Mammary epithelial cell (primary cell): ENCODE results near the gene KMT5C.

Source experiments
- EZH2 ChIP-seq: IDR thresholded peaks from 2 replicates; pipeline ENCODE4 v1.6.1; 2012; ENCODE audit warnings: low read length, inconsistent platforms, borderline replicate concordance
- TF ChIP-seq, protein P1 (sequence below), 2 donors: IDR thresholded peaks in 1 of 2; conservative IDR thresholded peaks in 1 of 2; 2 replicates each; pipeline ENCODE4 v1.5.1; 2011 to 2012; ENCODE audit warnings: inconsistent platforms in 2 of 2, low read length in 2 of 2, mild to moderate bottlenecking in 2 of 2, control low read depth in 1 of 2, low read depth in 1 of 2; ENCODE audit not compliant: insufficient read depth in 1 of 2; ENCODE audit errors: extremely low read depth in 1 of 2

DNA sequence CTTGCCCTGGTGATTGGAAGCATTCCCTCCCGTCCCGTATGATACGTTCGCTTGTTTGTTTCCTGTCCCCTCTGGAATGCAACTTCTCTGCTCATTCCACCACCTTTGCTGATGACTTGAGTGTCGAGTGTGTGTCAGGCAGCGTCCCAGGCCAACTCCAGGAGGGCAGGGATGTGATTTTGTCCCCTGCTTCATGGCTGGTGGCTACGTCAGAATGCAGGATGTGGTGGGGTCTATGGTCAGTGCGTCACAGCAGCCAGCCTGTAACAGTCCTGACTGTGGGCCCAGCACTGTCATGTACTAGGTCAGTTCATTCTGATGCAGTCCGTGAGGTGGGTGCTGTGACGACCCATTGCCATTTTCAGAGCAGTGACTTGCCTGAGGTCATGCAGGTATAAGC lies 39.7 kb upstream of the KMT5C start:
- TF ChIP-seq, protein P1, sequence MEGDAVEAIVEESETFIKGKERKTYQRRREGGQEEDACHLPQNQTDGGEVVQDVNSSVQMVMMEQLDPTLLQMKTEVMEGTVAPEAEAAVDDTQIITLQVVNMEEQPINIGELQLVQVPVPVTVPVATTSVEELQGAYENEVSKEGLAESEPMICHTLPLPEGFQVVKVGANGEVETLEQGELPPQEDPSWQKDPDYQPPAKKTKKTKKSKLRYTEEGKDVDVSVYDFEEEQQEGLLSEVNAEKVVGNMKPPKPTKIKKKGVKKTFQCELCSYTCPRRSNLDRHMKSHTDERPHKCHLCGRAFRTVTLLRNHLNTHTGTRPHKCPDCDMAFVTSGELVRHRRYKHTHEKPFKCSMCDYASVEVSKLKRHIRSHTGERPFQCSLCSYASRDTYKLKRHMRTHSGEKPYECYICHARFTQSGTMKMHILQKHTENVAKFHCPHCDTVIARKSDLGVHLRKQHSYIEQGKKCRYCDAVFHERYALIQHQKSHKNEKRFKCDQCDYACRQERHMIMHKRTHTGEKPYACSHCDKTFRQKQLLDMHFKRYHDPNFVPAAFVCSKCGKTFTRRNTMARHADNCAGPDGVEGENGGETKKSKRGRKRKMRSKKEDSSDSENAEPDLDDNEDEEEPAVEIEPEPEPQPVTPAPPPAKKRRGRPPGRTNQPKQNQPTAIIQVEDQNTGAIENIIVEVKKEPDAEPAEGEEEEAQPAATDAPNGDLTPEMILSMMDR (conservative IDR thresholded peaks at IDR 0.05 in 1 of 2, IDR thresholded peaks at IDR 0.05 in 1 of 2; ENCODE audit: extremely low read depth in 1 of 2, insufficient read depth in 1 of 2, low read depth in 1 of 2, low read length in 2 of 2), result no peak
- TF ChIP-seq EZH2, result no peak
